NCI-H774 (cell line): Measurements from ENCODE around the gene CANT1.

Experiments used
- DNase-seq: peaks from one replicate; lab custom pipeline; 2025; lab: John Stamatoyannopoulos, UW

The CANT1 gene

DNA sequence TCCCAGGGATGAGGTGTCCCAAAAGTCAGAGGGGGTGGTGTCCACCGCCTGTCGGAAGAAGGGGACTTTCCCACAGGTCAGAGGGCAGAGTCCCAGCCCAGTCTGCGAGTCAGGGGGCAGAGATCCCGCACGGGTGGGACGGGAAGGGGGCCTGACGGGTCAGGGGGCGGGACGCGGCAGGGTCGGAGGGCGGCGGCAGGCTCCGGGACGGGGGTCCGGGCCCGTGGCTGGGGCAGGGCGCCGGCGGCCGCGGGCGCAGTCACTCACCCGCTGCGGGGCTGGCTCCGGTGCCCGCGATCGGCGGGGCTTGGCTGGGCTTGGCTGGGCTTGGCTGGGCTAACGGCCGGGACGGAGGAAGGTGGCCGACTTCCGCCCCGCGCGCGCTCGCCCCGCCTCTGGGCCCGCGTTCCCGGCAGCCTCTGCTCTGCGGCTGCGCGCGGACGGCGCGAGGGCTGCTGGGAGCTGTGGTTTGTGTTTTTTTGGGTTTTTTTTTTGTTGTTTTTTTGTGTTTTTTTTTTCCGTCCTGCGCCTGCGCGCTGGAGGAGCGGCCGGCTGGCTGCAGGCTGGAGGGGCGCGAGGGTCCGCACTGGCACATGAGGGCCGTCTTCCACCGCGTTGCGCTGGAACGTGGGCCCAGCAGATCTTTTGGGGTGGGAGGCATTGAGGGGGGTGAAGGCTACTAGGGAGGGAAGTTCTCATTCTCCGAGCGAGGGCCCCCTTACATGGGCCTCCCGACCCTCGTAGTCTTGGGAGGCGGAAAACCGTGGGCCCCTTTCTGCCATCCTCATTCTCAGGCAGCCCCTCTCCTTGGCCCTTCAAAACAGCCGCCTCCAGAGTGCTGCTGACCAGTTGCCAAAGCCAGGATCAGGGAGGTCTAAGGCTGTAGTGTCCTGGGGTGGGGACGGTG is at the start of gene CANT1:
CANT1 (minus strand) TSS at position 368 of the 907 bp plus-strand sequence. CDS start 12,142 bp downstream, outside the sequence.
- peak; percentile 89 for DNase-seq

DNA sequence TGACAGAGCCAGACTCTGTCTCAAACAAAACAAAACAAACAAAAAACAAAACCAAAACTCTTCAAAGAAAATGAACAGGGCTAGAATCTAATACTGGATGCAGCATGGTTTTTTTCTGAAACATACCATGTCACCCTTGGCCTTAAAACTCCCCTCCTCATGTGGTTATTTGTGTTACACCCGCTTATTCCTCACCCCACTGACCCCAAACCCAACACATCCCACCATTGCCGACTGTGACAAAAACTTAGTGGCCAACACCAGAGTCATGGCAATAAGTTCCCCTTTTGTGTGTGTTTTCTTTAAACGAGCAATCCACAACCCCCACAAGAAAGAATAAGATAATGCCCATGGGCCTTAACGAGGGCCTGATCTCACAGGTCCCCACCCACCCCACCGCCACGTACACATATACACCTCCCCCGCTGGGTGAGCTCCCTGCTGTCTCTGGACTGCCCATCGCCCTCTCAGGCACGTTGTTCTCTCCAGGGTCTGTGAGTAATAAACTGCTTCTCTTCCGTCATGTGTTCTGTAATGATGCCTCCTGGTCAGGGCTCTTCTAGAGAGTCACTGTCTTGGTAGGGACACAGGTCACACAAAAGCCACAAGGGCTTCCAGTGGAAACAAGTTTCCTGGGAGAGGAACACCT is 48.3 kb upstream of the CANT1 start:
- no peak for DNase-seq

- no peak for DNase-seq
Measured at GRCh38 chr17:79055197-79055596, 45.6 kb upstream of the CANT1 start.

DNA sequence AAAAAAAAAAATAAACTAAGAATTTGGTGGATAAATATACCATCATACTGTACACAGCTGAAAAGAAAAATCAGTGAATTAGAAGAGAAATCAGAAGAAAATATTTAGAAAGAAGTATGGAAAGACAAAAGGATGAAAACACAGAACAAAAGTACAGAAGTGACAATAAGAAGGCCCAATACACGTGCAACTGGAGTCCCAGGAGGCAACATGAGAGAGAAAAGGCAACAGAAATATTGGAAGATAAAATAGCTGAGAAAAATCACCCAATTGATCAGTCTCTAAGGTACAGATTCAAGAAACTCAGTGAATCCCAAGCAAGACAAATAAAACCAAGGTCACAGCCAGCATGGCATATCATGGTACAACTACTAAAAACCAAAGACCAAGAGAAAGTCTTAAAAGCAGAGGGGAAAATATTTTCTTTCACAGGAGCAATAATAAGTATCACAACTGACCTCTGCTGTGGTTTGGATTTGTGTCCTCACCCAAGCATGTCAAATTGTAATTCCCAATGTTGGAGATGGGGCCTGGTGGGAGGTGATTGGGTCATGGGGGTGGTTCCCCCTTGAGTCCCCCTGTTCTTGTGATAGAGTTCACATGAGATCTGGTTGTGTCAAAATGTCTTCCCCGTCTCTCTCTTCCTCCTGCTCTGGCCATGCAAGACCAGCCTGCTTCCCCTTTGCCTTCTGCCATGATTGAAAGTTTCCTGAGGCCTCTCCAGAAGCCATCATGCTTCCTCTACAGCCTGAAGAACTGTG is 44.8 kb upstream of the CANT1 start:
- no peak for DNase-seq

DNA sequence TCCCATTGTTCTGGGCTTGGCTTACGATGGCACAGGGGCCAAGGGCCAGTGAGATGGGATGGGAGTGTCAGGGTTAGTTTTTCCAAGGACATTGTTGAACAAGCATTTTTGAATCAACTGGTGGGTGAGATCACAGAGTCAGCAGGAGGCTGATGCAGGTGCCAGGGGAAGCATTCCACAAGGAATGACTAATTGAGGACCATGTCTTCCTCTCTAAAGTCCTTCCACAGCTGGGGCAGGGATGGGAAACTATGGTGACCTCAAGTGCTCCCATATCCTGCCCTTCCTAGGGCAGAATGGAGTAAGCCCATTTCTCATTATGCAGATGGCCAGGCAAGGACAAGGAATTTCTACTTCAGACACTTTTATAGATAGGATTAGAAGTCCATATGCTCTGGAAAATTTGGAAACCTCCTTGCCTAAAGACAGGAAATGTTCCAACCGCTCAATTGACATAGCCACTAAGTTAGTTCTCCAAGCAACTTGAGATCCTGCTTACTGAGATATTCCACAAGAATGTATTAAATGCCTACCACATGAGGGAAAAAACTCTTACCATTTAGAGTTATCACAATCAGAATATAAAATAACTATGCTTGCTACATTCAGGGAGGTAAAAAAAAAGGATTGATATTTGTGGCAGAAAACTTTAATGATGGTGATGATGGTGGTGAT is 43.8 kb upstream of the CANT1 start:
- DNase-seq, result no peak

GRCh38 chr17:79052131-79052530 is 42.6 kb upstream of the CANT1 start:
- DNase-seq, result no peak

GRCh38 chr17:79051306-79051705 is 41.7 kb upstream of the CANT1 start:
- DNase-seq, result no peak

DNA sequence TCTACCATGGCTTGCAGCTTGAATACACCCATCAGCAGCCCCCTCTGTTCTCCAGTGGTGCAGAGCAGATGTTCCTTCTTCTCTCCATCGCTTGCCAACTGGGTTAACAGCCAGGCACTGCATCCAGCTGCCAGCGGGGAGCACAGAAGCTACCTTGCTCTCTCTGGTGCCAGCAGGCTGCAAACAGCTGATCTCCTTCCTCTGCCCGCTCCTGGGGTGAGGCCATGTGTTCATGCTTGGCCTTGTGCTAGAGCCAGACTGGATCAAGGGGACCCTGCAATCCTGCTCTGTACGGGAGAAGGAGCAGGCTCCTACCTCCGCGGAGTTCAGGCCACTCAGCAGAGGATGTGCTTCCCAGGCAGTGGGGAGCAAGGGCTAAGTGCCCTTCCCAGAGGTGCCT is 41.0 kb upstream of the CANT1 start:
- DNase-seq, result no peak

- DNase-seq, result no peak
Measured at GRCh38 chr17:79049821-79050220, 40.3 kb upstream of the CANT1 start.

- no peak for DNase-seq
Measured at GRCh38 chr17:79048826-79049755, 39.5 kb upstream of the CANT1 start.

- DNase-seq, result no peak
Measured at GRCh38 chr17:79047923-79048825, 38.6 kb upstream of the CANT1 start.

GRCh38 chr17:79047291-79047920 is 37.8 kb upstream of the CANT1 start:
- DNase-seq, result no peak

DNA sequence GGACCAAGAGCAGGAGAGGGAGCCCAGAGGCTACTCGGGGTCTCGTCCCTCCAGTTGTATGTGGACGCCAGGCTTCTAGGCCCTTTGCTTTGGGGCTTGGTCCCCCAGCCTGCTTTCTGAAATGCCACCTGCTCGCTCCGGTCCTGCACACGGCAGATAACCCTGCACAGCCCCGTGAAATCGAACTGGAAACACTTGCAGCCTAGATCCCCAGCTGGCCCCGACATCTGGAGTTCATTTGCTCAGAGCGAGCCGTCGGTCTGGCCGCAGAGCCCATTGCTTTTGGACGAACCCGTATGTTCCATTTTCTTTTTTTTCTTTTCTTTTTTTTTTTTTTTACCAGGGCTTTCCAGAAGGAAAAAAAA is 37.3 kb upstream of the CANT1 start:
- no peak for DNase-seq

DNA sequence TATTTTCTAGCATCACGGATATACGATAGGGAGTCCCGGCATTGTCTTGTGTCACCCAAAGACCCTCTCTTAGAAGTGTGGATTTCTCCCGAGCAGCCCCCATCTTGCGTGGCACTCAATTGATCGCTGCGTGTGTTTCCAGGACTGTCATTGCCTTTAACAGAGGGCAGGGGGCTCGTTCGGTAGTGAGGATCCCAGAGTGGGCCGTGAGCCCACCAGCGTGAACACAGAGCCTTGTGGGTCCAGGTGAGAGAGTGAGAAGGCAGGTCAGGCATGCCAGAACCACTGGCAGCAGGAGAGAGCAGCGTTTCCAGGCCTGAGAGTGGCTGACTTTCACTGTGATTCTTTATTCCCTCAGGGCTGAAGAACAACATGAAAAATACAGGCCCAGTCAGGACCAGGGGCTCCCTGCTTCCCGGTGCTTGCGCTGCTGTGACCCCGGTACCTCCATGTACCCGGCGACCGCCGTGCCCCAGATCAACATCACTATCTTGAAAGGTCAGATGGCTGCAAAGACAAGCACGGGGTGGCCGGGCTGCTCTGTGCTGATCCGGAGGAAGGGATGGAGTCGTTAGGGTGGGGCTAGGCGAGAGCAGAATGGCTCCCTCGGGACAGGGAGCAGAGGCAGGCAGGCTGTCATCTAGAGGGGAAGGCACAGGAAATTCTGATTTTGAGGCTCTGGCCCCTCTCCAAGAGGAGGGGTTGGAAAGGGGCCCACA is 36.8 kb upstream of the CANT1 start:
- DNase-seq, result no peak

DNA sequence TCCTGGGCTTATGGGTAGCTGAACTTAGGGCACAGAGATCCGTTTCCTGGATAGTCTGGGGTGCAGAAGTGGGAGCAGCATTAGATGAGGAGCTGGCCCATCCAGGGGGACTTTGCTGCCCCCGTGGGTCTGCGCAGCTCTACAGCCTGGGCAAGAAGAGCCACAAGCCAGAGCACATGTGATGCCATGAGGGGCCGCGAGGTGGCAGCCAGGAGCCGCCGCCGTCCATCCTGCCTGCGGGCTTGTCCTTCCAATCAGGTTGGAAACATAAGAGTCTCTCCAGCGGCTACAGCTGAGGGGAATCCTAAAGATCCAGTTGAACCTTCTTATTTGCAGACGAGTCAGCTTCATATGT is 36.3 kb upstream of the CANT1 start:
- DNase-seq, result peak; percentile 52

DNA sequence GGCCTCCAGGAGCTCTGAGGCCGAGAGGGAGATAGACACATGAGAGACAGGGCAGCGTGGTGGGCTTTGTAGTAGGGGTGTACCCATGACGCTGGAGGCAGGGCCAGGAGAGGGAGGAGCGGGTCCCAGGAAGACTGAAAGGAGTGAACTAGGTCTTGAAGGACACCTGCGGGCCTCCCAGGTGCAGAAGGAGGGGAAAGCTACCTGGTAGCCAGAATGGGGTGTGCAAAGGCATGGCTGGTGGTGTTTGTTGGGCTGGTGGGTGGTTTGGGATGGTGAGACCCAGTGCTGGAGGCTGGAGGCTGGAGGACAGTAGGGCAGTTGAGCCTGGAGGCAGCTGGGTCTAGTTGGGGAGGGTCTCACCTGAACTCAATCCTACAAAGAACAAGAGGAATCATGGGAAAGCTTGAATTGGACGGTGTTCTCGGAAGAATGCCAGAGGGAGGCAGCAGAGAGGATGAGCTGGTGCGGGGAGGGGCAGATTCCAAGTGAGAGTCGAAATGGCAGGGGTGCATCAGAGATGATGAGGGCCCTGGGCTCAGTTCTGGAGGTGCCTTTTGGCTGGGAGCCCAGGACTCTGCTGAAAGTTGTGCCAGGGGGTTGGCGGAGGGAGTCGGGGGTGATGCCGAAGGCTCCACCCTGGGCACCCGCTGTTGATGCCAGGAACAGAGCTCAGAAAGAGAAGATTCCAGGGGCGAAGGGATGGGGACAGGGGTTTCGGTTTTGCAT is 35.6 kb upstream of the CANT1 start:
- DNase-seq, result no peak

DNA sequence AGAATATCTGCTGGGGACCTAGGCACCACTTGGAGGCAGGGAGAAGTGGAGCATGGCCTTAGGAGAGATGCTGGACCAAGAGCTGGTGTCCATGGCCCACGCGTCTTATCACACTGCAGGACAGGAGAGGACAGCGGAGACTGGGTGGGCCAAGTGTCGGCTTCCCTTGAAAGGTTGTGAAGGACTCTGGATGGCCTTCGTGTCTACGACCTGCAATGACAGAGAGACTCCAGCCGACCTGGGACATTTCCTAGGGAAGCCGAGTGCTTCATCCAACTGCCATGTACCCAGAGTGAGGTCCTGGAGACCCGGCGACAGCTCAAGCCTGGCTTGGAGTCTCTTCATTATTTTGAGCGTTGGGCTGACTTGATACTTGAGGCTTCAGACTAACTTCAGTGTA is 34.9 kb upstream of the CANT1 start:
- no peak for DNase-seq

DNA sequence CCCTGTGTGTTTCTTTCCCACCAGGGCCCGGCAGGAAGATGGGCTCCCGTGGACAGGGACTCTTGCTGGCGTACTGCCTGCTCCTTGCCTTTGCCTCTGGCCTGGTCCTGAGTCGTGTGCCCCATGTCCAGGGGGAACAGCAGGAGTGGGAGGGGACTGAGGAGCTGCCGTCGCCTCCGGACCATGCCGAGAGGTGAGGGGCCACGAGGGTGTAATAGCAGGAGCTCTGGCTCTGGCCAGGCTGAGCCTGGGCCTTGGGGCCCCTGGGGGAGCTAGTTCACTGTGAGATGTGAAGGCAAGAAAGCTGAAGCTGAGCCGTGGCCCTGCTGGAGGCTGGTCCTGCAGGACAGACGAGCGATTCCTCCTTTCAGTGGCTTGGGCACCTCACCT is 34.4 kb upstream of the CANT1 start:
- no peak for DNase-seq
